GM19328 (cell line): ENCODE measurements around the gene RAD51B.

Experiments used
- ATAC-seq: cut with Tn5 transposase; IDR thresholded peaks from one replicate; pipeline ENCODE4 v1.9.1; 2021; ENCODE audit warnings: mild to moderate bottlenecking, moderate library complexity; ENCODE audit not compliant: unreplicated experiment

RAD51B gene

GRCh38 chr14:68552075-68552474, 732.5 kb downstream of the RAD51B start:
- no peak for ATAC-seq

- no peak for ATAC-seq
Measured at GRCh38 chr14:68552602-68553001, 733.0 kb downstream of the RAD51B start.

GRCh38 chr14:68553311-68553710, 733.7 kb downstream of the RAD51B start:
- ATAC-seq = no peak

GRCh38 chr14:68554231-68554630, 734.7 kb downstream of the RAD51B start:
- no peak for ATAC-seq

GRCh38 chr14:68556253-68556652, 736.7 kb downstream of the RAD51B start:
- ATAC-seq = no peak

GRCh38 chr14:68557648-68558047, 738.1 kb downstream of the RAD51B start:
- no peak for ATAC-seq

- no peak for ATAC-seq
Measured at GRCh38 chr14:68558096-68558495, 738.5 kb downstream of the RAD51B start.

- ATAC-seq = no peak
Measured at GRCh38 chr14:68559949-68560348, 740.4 kb downstream of the RAD51B start.

GRCh38 chr14:68561531-68562007, 742.0 kb downstream of the RAD51B start:
- ATAC-seq = no peak

GRCh38 chr14:68562911-68563250, 743.3 kb downstream of the RAD51B start:
- ATAC-seq = no peak

- no peak for ATAC-seq
Measured at GRCh38 chr14:68563251-68564131, 743.9 kb downstream of the RAD51B start.

GRCh38 chr14:68564191-68564825, 744.7 kb downstream of the RAD51B start:
- no peak for ATAC-seq

GRCh38 chr14:68564826-68565759, 745.5 kb downstream of the RAD51B start:
- no peak for ATAC-seq

GRCh38 chr14:68566075-68566474, 746.5 kb downstream of the RAD51B start:
- ATAC-seq = no peak

- ATAC-seq = no peak
Measured at GRCh38 chr14:68568907-68569897, 749.6 kb downstream of the RAD51B start.

GRCh38 chr14:68569970-68570409, 750.4 kb downstream of the RAD51B start:
- no peak for ATAC-seq

GRCh38 chr14:68571114-68571591, 751.6 kb downstream of the RAD51B start:
- no peak for ATAC-seq

GRCh38 chr14:68571928-68572525, 752.4 kb downstream of the RAD51B start:
- ATAC-seq = no peak

GRCh38 chr14:68573126-68573525, 753.5 kb downstream of the RAD51B start:
- ATAC-seq = no peak
